Right atrium auricular region (tissue), 2 donors: ENCODE results near the gene ABCB9. TPM values are rescaled to one million over a fixed set of nuclear protein-coding genes. Genes with fewer than 3 reads are reported as not detected.

Source experiments
- DNase-seq: peaks from one replicate; pipeline ENCODE4 v3.0.0-alpha.2; 2019; ENCODE audit warnings: low spot score
- H3K27ac ChIP-seq, 2 donors: fragments of 200-600 bp; sonication (generic); 1 replicate in 1 of 2; 2 replicates in 1 of 2; pipeline ENCODE4 v1.5.1; 2016 to 2019
- H3K27me3 ChIP-seq, 2 donors: fragments of 200-600 bp; sonication (generic); one replicate each; pipeline versions ENCODE4 v1.5.1 to v1.6.0; 2017 to 2019
- H3K36me3 ChIP-seq: fragments of 200-600 bp; sonication (generic); one replicate; pipeline ENCODE4 v1.5.1; 2016
- H3K4me1 ChIP-seq, 2 donors: fragments of 200-600 bp; sonication (generic); one replicate each; pipeline versions ENCODE4 v1.5.1 to v1.6.0; 2017 to 2019
- H3K4me3 ChIP-seq, 2 donors: fragments of 200-600 bp; sonication (generic); 1 replicate in 1 of 2; 2 replicates in 1 of 2; pipeline ENCODE4 v1.5.1; 2017 to 2019; ENCODE audit warnings: mild to moderate bottlenecking in 1 of 2, moderate library complexity in 1 of 2
- H3K9me3 ChIP-seq, 2 donors: fragments of 200-600 bp; sonication (generic); one replicate each; pipeline ENCODE4 v1.5.1; 2019
- CTCF ChIP-seq, 2 donors: fragments of 200-600 bp; sonication (generic); IDR thresholded peaks; one replicate each; pipeline ENCODE4 v1.5.1; 2019; ENCODE audit warnings: antibody characterized with exemption in 2 of 2
- total RNA-seq, 2 donors: library from RNA; depleted of rRNA; stranded (reverse); fragments of >200 nt; gene quantifications; one replicate each; pipeline ENCODE4 v1.1.0, GENCODE V29; 2016

Gene ABCB9
- total RNA-seq, 2 donors from 2014 or later = 4.9 to 5.7 TPM

- DNase-seq = no peak
- no peaks in the 10 kb centered on the region for H3K27me3 ChIP-seq
- H3K9me3 ChIP-seq = no peaks in the 10 kb centered on the region
- peaks cover 35% of the 10 kb centered on the region for H3K36me3 ChIP-seq
- H3K4me1 ChIP-seq = peaks cover 0 to 16% of the 10 kb centered on the region in 2 donors
- H3K27ac ChIP-seq = no peak overlapping the region
- no peak overlapping the region for H3K4me3 ChIP-seq
- no peak for TF ChIP-seq CTCF (IDR thresholded peaks at IDR 0.05)
These were observed 33.7 kb upstream of the ABCB9 start for GRCh38 chr12:122999986-123000420.

GRCh38 chr12:122999196-122999946, 33.1 kb upstream of the ABCB9 start:
- DNase-seq = no peak
- Histone ChIP-seq H3K27ac (no peak overlapping the region), H3K4me3 (no peak overlapping the region), H3K36me3 (peaks cover 29% of the 10 kb centered on the region), H3K4me1 (peaks cover 0 to 18% of the 10 kb centered on the region in 2 donors), H3K9me3 (no peaks in the 10 kb centered on the region), H3K27me3 (no peaks in the 10 kb centered on the region)
- no peak for TF ChIP-seq CTCF (IDR thresholded peaks at IDR 0.05)

GRCh38 chr12:122998316-122998715, 32.1 kb upstream of the ABCB9 start:
- no peak for DNase-seq
- TF ChIP-seq CTCF (IDR thresholded peaks at IDR 0.05) = no peak
- Histone ChIP-seq H3K4me3 (no peak overlapping the region), H3K9me3 (no peaks in the 10 kb centered on the region), H3K27me3 (no peaks in the 10 kb centered on the region), H3K4me1 (peaks cover 0 to 18% of the 10 kb centered on the region in 2 donors), H3K36me3 (peaks cover 25% of the 10 kb centered on the region), H3K27ac (no peak overlapping the region)

GRCh38 chr12:122997343-122998250, 31.3 kb upstream of the ABCB9 start:
- H3K27me3 ChIP-seq = no peaks in the 10 kb centered on the region
- no peak for DNase-seq
- H3K9me3 ChIP-seq = no peaks in the 10 kb centered on the region
- H3K4me3 ChIP-seq = no peak overlapping the region
- H3K36me3 ChIP-seq = peaks cover 25% of the 10 kb centered on the region
- TF ChIP-seq CTCF (IDR thresholded peaks at IDR 0.05) = no peak
- peaks cover 0 to 18% of the 10 kb centered on the region in 2 donors for H3K4me1 ChIP-seq
- H3K27ac ChIP-seq = no peak overlapping the region

DNA sequence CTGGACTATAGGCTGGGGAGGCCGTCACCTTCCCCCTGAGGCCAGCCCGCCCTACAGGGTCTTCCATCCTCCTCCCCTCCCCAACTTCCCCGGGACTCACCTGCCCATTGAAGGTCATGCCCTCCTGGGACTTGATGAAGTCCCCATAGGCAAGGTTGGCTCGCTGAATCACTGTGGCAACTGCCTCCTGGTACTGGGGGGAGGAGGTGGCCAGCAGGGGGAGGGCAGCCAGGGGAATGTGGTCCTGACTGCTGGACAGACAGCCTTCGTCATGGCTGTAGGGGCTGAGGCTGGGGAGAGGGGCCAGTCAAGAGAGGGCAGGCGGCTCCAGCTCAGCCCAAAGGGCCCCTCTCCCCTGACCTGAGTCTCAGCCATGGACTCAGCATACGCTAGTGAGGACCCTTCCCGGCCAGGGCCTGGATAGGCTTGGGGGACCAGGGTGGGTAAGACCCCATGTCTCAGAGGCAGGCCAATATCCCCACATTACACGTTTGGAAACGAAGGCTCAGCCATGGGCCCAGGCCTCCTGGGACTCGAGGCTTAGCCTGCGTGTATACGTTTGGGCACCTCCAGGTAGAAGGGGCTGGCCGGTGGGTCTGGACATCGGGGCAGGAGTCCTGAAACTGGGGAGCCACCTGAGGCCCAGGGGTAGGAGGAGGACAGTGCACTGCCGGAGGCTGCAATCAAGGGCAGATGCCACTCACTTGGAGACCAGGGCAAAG, 30.5 kb upstream of the ABCB9 start:
- Histone ChIP-seq H3K4me3 (no peak overlapping the region), H3K27me3 (no peaks in the 10 kb centered on the region), H3K4me1 (peaks cover 0 to 18% of the 10 kb centered on the region in 2 donors), H3K27ac (no peak overlapping the region), H3K36me3 (peaks cover 25% of the 10 kb centered on the region), H3K9me3 (no peaks in the 10 kb centered on the region)
- no peak for DNase-seq
- no peak for TF ChIP-seq CTCF (IDR thresholded peaks at IDR 0.05)
